ENCODE measurements around the gene PPP2CA.
A peak's percentile ranks its signal among the peaks of the same experiment; 100 is the strongest.

DNA sequence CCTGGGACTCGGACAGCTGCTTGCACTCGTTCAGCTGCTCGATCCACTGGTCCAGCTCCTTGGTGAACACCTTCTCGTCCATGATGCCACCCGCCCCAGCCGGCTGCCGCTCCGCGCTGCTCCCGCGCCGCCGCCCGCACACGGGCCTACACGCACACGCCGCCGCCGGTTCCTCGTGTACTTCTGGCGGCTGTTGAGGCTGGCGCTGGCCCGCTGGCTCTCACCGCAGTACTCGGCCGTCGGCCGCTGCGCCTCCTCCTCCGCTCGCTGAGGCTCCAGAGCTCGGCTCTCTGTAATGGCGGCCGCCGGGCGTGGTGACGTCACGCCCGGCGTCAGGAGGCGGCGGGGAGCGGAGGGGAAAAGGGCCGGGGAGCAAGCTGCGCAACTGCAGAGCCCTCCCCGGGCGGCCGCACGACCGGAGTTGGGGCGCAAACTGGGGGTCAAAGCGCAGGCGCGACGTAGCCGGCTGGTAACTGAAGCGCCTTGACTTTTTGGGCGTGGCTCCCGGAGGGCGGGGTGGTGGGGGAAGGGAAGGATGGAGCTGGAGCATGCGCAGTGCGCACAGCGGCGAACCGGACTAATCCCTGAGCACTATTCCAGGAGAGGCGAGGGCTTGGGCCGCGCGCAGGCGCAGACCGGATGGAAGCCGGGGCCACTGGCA lies at the start of gene PPP2CA:
- TF ChIP-seq POLR2A (IDR thresholded peaks at IDR 0.05; ENCODE audit: low read length) (peak; percentile 88), GATA1 (IDR thresholded peaks at IDR 0.05; ENCODE audit: low read depth, low read length) (no peak)
